Forelimb muscle (tissue), 1 donor: ENCODE measurements around the gene ARID4B. TPM values are rescaled to one million over a fixed set of nuclear protein-coding genes. Genes with fewer than 3 reads are reported as not detected.
"Not testable (repeated sequence)": the region's sequence is repeated elsewhere in the genome, so short reads cannot be mapped to it uniquely, and the experiment has no call there.

Experiments used
- DNase-seq: peaks from one replicate; pipeline ENCODE4 v3.0.0-alpha.2; 2013; ENCODE audit warnings: low read depth
- polyA plus RNA-seq: library from polyadenylated mRNA; unstranded; fragments of 120-200 nt; gene quantifications from one replicate; pipeline ENCODE4 v1.2.1, GENCODE V29; 2013; ENCODE audit not compliant: insufficient read length

ARID4B gene
- polyA plus RNA-seq, 1 donor: 20.2 TPM

DNA sequence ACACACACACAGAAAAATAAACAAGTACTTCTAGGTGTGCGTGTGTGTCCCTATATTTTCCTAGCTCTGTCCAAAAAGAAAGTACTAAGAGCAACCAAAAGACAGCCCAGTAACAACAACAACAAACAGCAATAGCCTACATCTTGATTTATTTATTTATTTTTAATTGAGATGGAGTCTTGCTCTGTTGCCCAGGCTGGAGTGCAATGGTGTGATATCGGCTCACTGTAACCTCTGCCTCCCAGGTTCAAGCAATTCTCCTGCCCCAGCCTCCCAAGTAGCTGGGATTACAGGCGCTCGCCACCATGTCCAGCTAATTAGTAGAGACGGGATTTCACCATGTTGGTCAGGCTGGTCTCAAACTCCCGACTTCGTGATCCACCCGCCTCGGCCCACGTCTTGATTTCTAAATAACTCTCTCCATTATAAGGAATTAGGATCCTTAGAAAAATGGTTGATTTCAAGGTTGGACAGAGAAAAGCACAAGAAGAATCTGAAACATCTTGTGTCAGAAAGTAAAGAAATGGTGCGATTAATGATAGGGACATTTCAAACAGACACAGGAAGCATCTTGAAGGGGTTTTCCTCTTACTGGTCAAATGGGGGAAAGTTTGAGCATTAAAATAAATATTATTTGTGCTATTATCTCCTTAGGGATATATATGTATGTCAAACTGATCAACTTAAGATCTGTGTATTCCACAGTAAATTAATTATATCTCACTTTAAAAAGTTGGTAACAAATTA lies 59.4 kb downstream of the ARID4B start:
- no peak for DNase-seq

DNA sequence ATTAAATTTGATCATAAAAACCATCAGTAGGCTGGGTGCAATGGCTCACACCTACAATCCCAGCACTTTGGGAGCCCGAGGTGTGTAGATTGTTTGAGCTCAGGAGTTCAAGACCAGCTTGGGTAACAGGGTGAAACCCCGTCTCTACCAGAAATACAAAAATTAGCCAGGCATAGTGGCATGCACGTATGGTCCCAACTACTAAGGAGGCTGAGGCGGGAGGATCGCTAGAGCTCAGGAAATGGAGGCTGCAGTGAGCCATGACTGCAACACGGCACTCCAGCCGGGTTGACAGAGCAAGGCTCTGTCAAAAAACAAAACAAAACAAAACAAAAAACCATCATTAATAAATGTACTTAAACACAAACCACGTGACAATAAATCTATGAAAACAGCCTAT lies 61.0 kb downstream of the ARID4B start:
- DNase-seq: no peak

DNA sequence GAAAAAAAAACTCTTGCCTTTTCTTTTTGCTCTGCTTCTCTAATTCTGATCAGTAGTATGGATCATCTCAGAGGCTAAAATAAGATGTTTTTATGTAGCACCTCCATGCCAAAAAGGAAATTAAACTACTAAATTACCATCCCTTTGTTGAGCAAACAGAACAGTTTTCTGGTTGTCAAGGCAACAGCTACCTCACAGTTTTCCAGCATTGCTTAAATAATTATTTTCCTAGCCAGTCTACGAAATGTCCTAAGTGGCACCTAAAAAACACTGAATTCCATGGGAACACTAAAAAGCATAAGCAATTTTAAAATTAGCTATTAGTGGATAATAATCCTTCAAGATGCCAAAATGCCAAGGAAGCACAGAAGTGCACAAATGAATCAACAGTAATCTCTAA lies 61.7 kb downstream of the ARID4B start:
- no peak for DNase-seq

DNA sequence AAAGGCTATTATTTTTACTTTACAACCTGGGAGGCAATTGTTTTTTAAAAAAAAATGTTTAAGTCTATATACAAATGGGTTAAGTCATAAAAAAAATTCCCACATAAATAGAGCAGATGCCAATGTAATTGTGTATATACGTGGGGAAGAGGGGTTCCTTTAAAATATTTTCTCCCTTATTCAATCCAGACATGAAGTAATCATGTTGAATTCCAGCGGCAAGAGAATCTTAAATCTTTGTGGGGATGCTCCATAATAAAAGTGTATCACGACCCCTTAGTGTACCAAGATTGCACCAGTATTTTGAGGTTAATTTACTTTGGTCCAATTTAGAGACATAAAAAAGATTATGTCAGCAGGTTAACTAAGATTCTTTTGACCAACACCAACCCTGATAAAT lies 62.1 kb downstream of the ARID4B start:
- DNase-seq: no peak

DNA sequence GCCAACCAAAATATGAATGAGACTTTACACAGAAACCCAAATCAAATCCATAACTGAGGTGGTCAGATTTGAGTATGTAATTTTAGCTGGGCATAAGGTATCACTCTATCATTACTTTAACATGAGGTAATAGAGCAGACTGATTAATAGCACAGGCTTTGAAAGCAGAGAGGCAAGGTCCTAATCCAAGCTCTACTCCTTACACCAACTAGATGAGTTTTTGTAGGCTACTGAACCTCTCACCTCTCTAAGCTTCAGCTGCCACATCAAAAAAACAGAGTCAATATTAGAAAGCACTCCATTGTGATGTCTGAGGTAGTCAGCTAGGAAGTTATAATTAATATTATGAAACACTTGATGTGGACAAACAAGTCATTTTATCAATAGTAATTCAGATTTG lies 63.7 kb downstream of the ARID4B start:
- no peak for DNase-seq

DNA sequence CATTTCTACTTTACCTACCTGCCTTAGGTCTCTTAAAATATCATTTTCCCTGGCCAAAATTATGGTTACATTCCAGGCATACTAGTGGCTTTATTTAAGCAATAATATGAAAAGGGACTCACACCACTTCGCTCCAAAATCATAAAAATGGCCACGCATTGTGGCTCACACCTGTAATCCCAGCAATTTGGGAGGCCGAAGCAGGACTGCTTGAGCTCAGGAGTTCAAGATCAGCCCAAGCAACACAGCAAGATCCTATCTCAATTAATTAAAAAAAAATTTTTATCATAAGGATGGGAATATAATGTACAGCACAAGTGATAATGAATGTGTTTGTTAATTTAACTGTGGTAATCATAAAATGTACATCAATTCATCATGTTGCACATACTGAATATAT lies 65.4 kb downstream of the ARID4B start:
- no peak for DNase-seq

DNA sequence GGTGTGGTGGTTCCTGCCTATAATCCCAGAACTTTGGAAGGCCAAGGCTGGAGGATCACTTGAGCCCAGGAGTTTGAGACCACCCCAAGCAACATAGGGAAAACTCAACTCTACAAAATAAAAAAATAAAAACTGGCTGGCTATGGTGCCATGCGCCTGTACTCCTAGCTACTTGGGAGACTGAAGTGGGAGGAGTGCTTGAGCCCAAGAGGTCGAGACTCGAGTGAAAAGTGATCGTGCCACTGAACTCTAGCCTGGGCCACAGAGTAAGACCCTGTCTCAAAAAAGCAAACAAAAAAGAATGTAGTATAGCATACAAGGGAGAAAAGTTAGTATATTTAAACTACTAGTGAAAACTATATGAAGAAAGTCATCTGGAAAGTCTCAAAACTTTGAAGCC lies 66.7 kb downstream of the ARID4B start:
- no peak for DNase-seq

DNA sequence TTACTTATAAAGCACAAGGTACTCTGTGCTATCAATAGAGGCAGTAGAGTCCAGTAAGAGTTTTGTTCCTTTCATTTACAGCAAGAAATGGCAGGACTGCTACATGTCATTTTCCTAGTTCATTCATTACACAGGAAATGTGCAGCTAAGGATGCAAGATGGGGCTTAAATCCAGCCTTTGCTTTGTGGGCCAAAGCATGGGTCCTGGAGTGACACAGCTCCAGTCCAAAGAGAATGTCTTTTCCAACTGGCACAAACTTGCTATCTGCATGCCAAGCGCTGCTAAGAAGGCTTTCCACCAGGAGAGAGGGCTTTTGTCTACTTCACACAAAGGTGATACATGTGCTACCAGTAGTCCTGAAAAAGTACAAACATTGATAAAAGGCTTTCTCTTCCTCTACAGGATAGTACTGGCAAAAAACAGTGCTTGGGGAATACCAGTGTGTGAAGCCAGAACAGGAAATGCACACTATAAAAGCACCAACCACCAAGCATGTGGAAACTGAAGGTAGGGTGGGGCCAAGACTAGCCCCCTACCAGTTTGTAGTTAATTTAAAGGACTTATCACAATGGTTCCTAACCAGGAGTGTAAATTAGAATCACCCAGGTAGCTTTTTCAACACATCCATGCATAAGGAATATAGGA lies 68.7 kb downstream of the ARID4B start:
- DNase-seq: no peak

DNA sequence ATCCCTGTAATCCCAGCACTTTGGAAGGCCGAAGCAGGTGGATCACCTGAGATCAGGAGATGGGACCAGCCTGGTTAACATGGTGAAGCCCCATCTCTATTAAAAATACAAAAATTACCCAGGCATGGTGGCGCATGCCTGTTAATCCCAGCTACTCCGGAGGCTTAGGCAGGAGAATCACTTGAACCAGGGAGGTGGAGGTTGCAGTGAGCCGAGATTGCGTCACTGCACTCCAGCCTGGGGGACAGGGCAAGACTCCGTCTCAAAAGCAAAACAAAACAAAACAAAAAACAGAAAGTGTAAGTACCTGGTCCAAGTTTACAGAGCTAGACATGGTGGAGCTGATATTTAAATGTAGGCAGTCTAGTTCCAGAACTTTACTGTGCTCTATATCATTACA lies 69.9 kb downstream of the ARID4B start:
- not testable (repeated sequence) for DNase-seq

DNA sequence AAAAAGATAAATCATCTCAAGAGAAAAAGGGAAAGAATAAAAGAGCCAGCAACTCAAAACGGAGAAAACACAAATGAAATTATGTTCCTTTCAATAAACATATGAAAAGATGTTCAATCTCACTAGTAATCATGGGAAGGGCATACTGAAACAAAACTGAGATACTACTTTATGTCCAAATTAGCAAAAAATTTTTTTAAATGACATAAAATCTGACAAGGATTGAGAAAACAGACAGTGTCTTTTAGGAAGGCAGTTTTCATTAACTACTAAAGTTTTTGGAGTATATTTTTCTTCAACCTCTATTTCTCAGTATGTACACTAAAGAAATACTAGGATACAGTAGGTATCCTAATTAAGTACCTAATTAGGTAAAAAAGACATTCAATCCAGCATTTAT lies 73.3 kb downstream of the ARID4B start:
- DNase-seq: no peak

DNA sequence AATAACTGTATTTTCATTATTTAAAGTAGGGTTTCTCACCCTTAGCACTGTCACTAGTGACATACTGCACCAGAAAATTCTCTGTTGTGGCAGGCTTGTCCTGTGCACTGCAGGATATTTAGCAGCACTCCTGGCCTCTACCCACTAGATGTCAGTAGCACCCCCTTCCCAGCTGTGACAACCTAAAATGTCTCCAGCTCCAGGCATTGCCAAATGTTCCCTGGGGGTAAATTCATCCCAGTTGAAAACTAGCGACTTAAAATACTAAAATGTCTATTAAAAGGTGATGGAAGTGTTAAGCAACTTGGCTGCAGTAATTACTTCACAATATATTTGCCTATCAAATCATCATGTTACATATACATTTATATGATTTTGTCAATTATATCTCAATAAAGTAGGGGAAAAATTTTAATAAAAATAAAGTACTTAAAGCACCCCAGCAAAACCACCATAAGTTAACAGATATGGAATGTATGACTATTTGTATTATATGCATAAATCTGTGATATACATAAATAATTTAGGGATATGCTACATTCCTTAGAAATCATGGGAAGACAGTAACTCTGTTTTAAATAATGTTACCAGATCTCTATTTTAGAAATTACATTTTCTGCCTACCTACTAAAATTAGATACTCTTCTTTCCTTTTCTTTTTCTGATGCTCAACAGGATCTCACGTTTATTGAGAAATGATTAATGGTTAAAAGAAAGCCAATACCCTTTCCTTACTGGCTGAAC lies 74.6 kb downstream of the ARID4B start:
- peak; percentile 34 for DNase-seq

DNA sequence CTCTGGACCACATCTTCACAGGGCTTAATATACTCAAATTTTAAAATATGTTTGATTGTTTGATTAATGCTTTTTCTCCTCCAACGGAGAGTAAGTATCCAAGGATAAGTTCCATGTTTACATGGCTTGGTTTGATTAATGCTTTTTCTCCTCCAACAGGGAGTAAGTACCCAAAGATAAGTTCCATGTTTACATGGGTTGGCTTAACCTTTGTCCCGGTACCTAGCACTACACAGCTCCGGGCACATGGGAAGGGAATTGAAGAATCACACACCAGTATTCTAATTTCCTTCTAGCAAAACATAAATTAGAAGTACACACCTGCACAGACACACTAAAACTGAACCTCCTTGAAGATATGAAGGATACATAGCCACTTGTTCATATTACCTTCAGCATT lies 77.5 kb downstream of the ARID4B start:
- DNase-seq: no peak

DNA sequence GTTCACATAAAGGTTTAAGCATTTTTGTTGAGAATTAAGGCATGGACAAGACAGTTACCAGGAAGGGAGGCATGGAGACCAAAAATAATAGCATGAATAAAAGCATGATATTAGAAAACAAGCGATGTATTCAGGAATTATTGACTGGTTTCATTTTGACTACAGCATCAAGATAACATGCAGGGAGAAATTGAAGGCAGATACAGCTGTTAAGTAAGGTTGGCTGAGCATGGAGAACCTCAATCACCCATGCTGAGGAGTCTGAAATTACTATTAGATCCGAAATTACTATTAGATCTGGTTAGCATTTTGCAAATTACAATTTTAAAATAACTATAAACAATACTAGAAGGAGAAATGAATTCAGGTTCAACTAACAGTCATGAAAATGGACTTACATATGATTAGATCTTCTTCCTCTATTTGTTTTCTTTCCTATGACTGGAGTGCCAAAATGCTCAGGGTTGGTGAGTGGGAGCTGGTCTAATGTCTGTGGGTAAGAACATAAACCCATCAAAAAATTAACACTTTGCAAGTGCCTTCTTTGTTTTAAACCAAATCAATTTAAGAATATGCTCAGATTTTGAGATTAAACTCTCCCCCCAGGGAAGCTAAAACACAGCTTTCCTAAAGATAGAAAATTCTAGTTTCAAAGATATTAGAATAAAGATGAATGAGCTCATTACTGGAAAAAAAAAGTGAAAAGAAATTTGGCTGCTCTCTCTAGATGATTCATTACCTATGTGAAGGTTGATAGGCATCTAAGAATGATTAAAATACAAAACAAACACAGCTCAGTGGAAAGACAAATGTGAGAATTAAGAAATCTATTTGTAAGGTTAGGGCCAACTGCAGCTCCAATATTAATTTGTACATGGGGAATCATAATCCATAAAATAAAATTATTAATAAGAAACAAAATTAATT lies 81.7 kb downstream of the ARID4B start:
- no peak for DNase-seq

DNA sequence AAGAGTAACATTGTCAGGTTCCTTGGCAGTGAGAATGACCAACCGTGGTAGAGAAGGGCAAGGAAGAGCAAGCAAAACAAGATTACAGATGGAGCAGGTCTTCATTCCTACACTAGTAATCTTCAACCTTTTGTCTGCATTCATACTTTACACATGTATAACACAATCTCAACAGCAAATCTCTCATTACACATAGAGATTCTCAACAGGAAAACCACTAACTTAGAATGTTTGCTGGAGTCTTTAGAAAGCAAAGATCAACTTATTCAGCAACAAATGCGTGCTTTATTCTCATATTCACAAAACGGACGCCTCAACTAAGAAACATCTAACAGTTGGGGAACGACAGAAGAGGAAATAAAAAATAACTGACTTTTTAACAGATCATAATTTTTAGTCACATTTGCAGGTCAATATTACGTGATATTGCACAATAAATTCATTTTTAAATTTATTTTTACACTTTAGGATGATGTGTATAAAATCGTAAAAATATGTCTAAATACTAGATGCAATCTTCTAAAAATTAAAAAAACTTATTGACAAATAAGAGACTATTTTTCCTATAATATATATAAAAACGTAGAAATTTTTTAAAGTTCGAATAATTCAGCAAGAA lies 82.9 kb downstream of the ARID4B start:
- DNase-seq: no peak

DNA sequence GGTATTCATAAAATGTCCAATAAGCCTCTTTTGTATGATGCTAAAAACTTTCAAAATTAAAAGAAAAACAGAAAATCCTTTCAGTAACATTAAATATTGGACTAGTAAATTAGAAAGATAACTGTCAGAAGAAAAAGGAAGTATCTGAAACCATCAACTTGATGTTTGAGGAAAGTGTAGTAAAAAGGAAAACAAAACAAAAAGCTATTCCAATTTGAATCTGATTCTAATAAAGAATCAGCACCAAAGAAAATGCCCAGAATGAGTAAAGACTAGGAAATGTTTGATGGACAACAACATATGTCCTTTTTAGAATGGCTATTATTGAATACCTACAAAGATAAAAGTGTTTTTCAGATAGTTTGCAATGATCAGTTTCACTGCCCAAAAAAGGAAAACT lies 87.0 kb downstream of the ARID4B start:
- no peak for DNase-seq

DNA sequence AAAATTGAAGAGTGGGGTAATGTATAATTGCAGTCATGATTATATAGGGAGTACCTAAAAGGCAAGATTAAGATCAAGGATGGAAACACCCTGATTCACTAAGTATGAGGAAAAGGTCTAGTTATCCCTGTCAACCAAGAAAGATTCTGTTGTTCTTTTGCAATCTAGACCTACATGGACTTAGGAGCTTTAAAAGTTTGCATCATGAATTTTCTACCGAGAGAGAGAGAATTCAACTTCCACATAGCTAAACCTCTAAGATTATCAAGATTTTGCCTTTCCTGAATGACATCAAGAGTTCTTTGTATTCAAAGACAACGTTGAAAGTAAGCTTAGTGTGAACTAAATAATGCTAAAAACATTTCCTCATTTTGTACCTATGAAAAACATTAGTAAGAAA lies 88.1 kb downstream of the ARID4B start:
- DNase-seq: no peak

DNA sequence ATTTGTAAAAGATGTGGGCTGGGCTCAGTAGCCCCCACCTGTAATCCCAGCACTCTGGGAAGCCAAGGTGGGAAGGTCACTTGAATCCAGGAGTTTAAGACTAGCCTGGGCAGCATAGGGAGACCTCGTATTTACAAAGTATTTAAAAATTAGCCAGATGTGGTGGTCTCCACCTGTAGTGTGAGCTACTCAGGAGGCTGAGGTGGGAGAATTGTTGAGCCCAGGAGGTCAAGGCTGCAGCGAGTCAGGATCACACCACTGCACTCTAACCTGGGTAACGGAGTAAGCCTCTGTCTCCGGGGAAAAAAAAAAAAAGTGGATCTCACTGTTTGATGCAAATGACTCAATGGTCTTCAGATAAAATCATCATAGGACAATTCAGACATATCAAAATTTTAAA lies 89.4 kb downstream of the ARID4B start:
- DNase-seq: no peak

DNA sequence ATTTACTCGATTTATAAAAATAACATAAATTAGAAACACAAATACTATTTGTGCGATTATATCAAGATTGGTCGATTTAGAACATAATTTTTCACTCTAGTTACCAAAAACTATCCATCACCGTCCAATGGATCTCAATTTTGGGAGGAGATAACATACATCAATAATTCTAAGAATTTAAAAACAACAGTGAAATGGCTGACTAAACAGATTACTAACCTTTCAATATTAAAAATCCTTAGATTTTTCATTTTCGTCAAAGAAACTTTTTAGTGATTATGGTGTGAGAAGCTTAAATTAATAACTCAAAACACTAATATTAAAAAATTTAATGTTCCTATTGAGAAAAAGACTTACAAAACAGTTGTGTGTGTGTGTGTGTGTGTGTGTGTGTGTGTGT lies 91.9 kb downstream of the ARID4B start:
- DNase-seq: no peak

DNA sequence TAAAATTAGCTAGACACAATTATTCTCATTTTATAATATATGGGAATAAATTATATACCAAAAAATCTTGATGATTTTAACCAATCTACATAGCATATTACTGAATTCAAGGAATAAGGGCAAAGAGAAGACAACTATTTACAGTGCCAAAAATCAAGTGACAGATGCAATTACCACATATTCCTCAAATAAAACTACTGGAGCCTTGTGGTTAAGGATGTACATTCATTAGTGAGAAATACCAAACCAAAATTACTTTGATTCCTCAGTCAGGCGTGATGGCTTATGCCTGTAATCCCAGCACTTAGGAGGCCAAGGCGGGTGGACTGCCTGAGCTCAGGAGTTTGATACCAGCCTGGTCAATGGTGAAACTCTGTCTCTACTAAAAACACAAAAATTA lies 98.1 kb downstream of the ARID4B start:
- DNase-seq: no peak

DNA sequence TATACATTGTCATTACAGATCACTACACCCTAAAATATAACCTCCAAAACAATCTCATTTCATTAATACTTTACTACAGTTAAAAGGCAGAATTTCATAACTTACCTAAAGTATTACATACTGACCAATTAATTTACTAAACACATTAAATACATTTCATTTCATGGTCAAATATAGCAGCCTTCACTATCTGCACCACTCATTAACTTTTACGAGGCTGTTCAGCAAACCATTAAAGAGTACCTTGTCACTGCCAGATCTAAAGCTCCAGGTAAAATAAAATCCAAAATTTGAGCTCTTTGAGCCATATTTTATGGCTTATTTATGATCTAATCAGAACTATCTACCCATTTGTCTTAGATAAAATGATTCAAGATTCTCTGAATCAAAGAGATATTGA lies 100.6 kb downstream of the ARID4B start:
- no peak for DNase-seq

DNA sequence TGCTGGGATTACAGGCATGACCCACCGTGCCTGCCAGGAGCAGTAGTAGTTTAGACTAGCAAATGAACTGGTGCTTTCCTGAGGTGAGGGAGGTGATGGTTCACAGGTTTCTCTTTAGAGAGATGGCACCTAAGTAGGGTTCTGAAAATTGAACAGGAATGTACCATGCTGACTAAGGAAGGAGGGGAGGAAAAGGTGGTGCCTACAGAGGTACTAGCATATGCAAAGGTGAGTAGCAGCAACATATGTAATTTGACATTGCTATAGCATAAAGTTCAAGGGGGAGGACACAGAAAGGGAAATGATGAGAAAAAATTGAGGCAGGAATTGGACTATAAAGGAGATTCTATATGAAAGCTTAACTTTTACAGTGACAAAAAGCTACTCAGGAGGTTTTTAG lies 101.0 kb downstream of the ARID4B start:
- no peak for DNase-seq
